Activated T-cell treated with anti-CD3 and anti-CD28 coated beads, Interleukin-2, amount 50 U/mL, for 4 hours (primary cell): Measurements from ENCODE around the gene STXBP1. TPM values are rescaled to one million over a fixed set of nuclear protein-coding genes. Genes with fewer than 3 reads are reported as not detected.

Experiments
- ATAC-seq, 2 donors: fragments of 200-7000 bp; cut with Tn5 transposase; one replicate each; pipeline ENCODE4 v1.10.0; 2021
- DNase-seq: peaks from one replicate; pipeline ENCODE4 v3.0.0-alpha.2; 2020
- H3K27me3 Mint-ChIP-seq: one replicate; pipeline ENCODE4 v1.8.0; 2021; ENCODE audit warnings: low read depth, mixed read lengths
- H3K36me3 Mint-ChIP-seq: one replicate; pipeline ENCODE4 v1.8.0; 2022; ENCODE audit warnings: mixed read lengths; ENCODE audit not compliant: insufficient read depth
- H3K4me1 Mint-ChIP-seq: one replicate; pipeline ENCODE4 v1.8.0; 2021; ENCODE audit warnings: low read depth, mixed read lengths
- H3K4me3 Mint-ChIP-seq: one replicate; pipeline ENCODE4 v1.8.0; 2021; ENCODE audit warnings: mild to moderate bottlenecking, moderate library complexity, mixed read lengths
- H3K9me3 Mint-ChIP-seq: one replicate; pipeline ENCODE4 v1.8.0; 2021; ENCODE audit warnings: mixed read lengths
- total RNA-seq, 3 donors: library from RNA; stranded (reverse); gene quantifications; one replicate each; pipeline ENCODE4 v1.2.1, GENCODE V29; 2021

Gene STXBP1
- total RNA-seq, 3 donors from 2014 or later: 10.8 to 11.6 (median 11.0) TPM

- peaks cover 5% of the 10 kb centered on the region for H3K36me3 Mint-ChIP-seq
- no peaks in the 10 kb centered on the region for H3K4me1 Mint-ChIP-seq
- H3K9me3 Mint-ChIP-seq: no peaks in the 10 kb centered on the region
Measured at GRCh38 chr9:127676638-127677037, 64.6 kb downstream of the STXBP1 start.

GRCh38 chr9:127679506-127679905 is 67.4 kb downstream of the STXBP1 start:
- no peak overlapping the region for H3K4me3 Mint-ChIP-seq

More at GRCh38 chr9:127676638-127677037, 64.6 kb downstream of the STXBP1 start:
- no peak overlapping the region for H3K4me3 Mint-ChIP-seq
- no peaks in the 10 kb centered on the region for H3K27me3 Mint-ChIP-seq
- no peak for ATAC-seq
- DNase-seq: no peak

GRCh38 chr9:127680226-127680625 is 68.1 kb downstream of the STXBP1 start:
- Mint-ChIP-seq H3K27me3 (peaks cover 2% of the 10 kb centered on the region), H3K4me1 (no peaks in the 10 kb centered on the region), H3K9me3 (no peaks in the 10 kb centered on the region), H3K36me3 (peaks cover 5% of the 10 kb centered on the region), H3K4me3 (no peak overlapping the region)
- DNase-seq (no peak), ATAC-seq (no peak)

More at GRCh38 chr9:127679506-127679905, 67.4 kb downstream of the STXBP1 start:
- ATAC-seq (no peak), DNase-seq (no peak)
- H3K9me3 Mint-ChIP-seq: no peaks in the 10 kb centered on the region
- H3K4me1 Mint-ChIP-seq: no peaks in the 10 kb centered on the region
- H3K27me3 Mint-ChIP-seq: no peaks in the 10 kb centered on the region
- peaks cover 5% of the 10 kb centered on the region for H3K36me3 Mint-ChIP-seq

GRCh38 chr9:127680846-127681245 is 68.8 kb downstream of the STXBP1 start:
- Mint-ChIP-seq H3K27me3 (peaks cover 2% of the 10 kb centered on the region), H3K4me1 (no peaks in the 10 kb centered on the region), H3K4me3 (no peak overlapping the region), H3K36me3 (peaks cover 5% of the 10 kb centered on the region), H3K9me3 (no peaks in the 10 kb centered on the region)
- DNase-seq: no peak
- no peak for ATAC-seq

- Mint-ChIP-seq H3K27me3 (peaks cover 2% of the 10 kb centered on the region), H3K4me3 (no peak overlapping the region), H3K36me3 (peaks cover 5% of the 10 kb centered on the region), H3K9me3 (no peaks in the 10 kb centered on the region), H3K4me1 (no peaks in the 10 kb centered on the region)
- ATAC-seq (no peak), DNase-seq (no peak)
Measured at GRCh38 chr9:127682351-127683136, 70.5 kb downstream of the STXBP1 start.

GRCh38 chr9:127683723-127684122 is 71.6 kb downstream of the STXBP1 start:
- H3K36me3 Mint-ChIP-seq: peaks cover 2% of the 10 kb centered on the region
- peaks cover 2% of the 10 kb centered on the region for H3K27me3 Mint-ChIP-seq
- ATAC-seq: no peak

GRCh38 chr9:127684576-127684975 is 72.5 kb downstream of the STXBP1 start:
- H3K36me3 Mint-ChIP-seq: no peaks in the 10 kb centered on the region
- ATAC-seq (no peak), DNase-seq (no peak)

More at GRCh38 chr9:127683723-127684122, 71.6 kb downstream of the STXBP1 start:
- H3K9me3 Mint-ChIP-seq: no peaks in the 10 kb centered on the region
- no peak for DNase-seq
- H3K4me1 Mint-ChIP-seq: no peaks in the 10 kb centered on the region
- H3K4me3 Mint-ChIP-seq: no peak overlapping the region

GRCh38 chr9:127686461-127687393 is 74.7 kb downstream of the STXBP1 start:
- Mint-ChIP-seq H3K36me3 (no peaks in the 10 kb centered on the region), H3K4me1 (no peaks in the 10 kb centered on the region)

More at GRCh38 chr9:127684576-127684975, 72.5 kb downstream of the STXBP1 start:
- no peaks in the 10 kb centered on the region for H3K4me1 Mint-ChIP-seq
- peaks cover 2% of the 10 kb centered on the region for H3K27me3 Mint-ChIP-seq
- no peaks in the 10 kb centered on the region for H3K9me3 Mint-ChIP-seq
- no peak overlapping the region for H3K4me3 Mint-ChIP-seq

GRCh38 chr9:127689329-127690000 is 77.4 kb downstream of the STXBP1 start:
- Mint-ChIP-seq H3K9me3 (no peaks in the 10 kb centered on the region), H3K27me3 (peaks cover 2% of the 10 kb centered on the region), H3K4me1 (no peaks in the 10 kb centered on the region), H3K36me3 (peaks cover 2% of the 10 kb centered on the region), H3K4me3 (no peak overlapping the region)
- DNase-seq (no peak), ATAC-seq (no peak)

More at GRCh38 chr9:127686461-127687393, 74.7 kb downstream of the STXBP1 start:
- H3K4me3 Mint-ChIP-seq: no peak overlapping the region
- H3K27me3 Mint-ChIP-seq: peaks cover 2% of the 10 kb centered on the region
- ATAC-seq (no peak), DNase-seq (no peak)
- no peaks in the 10 kb centered on the region for H3K9me3 Mint-ChIP-seq

GRCh38 chr9:127690735-127691134 is 78.7 kb downstream of the STXBP1 start:
- Mint-ChIP-seq H3K9me3 (no peaks in the 10 kb centered on the region), H3K27me3 (no peaks in the 10 kb centered on the region), H3K4me3 (no peak overlapping the region), H3K4me1 (no peaks in the 10 kb centered on the region), H3K36me3 (peaks cover 2% of the 10 kb centered on the region)
- no peak for DNase-seq
- no peak for ATAC-seq

- Mint-ChIP-seq H3K36me3 (peaks cover 2% of the 10 kb centered on the region), H3K9me3 (no peaks in the 10 kb centered on the region), H3K4me1 (no peaks in the 10 kb centered on the region), H3K4me3 (no peak overlapping the region), H3K27me3 (no peaks in the 10 kb centered on the region)
- DNase-seq: no peak
- no peak for ATAC-seq
Measured at GRCh38 chr9:127692071-127692470, 80.0 kb downstream of the STXBP1 start.

- Mint-ChIP-seq H3K27me3 (no peaks in the 10 kb centered on the region), H3K36me3 (peaks cover 2% of the 10 kb centered on the region), H3K4me1 (peaks cover under 1% of the 10 kb centered on the region), H3K4me3 (no peak overlapping the region), H3K9me3 (no peaks in the 10 kb centered on the region)
- DNase-seq (no peak), ATAC-seq (no peak)
Measured at GRCh38 chr9:127693143-127693542, 81.1 kb downstream of the STXBP1 start.

GRCh38 chr9:127693697-127694096 is 81.6 kb downstream of the STXBP1 start:
- Mint-ChIP-seq H3K4me3 (no peak overlapping the region), H3K36me3 (peaks cover 2% of the 10 kb centered on the region), H3K27me3 (no peaks in the 10 kb centered on the region), H3K9me3 (no peaks in the 10 kb centered on the region), H3K4me1 (peaks cover 2% of the 10 kb centered on the region)
- no peak for DNase-seq
- no peak for ATAC-seq
